ENCODE measurements around the gene ABCC9.

DNA sequence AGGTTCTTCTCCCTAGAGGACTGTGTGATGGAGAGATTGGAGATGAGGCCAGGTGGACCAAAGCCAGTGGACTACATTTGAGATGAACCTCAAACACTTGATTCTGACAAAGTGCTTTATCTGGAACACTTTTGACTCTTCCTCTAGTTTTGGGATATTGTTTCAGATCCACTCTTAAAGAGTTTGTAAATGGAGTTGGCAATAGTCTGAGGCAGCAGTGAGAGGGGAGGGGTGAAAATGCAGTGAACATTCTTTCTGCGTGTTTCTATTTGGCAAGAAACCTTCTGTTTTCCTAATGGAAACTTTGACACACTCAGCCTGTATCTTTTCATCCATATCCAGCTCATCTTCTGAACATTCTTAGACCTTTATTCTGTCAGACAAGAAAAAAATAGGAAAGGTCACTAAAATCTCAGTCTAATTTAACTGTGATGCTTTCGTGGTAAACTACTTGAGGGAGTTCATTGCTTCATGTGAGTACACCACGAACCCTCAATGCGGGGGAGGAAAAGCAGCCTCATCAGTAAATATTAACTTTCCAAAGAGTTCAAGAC, 109.4 kb downstream of the ABCC9 start:
- TF ChIP-seq, protein P1, sequence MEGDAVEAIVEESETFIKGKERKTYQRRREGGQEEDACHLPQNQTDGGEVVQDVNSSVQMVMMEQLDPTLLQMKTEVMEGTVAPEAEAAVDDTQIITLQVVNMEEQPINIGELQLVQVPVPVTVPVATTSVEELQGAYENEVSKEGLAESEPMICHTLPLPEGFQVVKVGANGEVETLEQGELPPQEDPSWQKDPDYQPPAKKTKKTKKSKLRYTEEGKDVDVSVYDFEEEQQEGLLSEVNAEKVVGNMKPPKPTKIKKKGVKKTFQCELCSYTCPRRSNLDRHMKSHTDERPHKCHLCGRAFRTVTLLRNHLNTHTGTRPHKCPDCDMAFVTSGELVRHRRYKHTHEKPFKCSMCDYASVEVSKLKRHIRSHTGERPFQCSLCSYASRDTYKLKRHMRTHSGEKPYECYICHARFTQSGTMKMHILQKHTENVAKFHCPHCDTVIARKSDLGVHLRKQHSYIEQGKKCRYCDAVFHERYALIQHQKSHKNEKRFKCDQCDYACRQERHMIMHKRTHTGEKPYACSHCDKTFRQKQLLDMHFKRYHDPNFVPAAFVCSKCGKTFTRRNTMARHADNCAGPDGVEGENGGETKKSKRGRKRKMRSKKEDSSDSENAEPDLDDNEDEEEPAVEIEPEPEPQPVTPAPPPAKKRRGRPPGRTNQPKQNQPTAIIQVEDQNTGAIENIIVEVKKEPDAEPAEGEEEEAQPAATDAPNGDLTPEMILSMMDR (conservative IDR thresholded peaks at IDR 0.05 in 1 of 2, IDR thresholded peaks at IDR 0.05 in 1 of 2; ENCODE audit: extremely low read depth in 1 of 2, insufficient read depth in 1 of 2, low read depth in 1 of 2, low read length in 2 of 2) = no peak
- TF ChIP-seq EZH2 (IDR thresholded peaks at IDR 0.05; ENCODE audit: borderline replicate concordance, low read length) = no peak

All from mammary epithelial cell (primary cell).